Trophoblast cell (in vitro differentiated cells and primary cell): ENCODE data around the gene MMP17.

Experiments
- DNase-seq, 2 donors: peaks; one replicate each; pipeline ENCODE4 v3.0.0-alpha.2; 2016
- H2AFZ ChIP-seq: 2 replicates; pipeline ENCODE4 v1.6.1; 2013; ENCODE audit warnings: low read length, moderate library complexity, mild to moderate bottlenecking; ENCODE audit not compliant: insufficient read depth, poor library complexity
- H2AK5ac ChIP-seq: 2 replicates; pipeline ENCODE4 v1.6.1; 2013; ENCODE audit warnings: mild to moderate bottlenecking, low read length
- H2BK120ac ChIP-seq: 2 replicates; pipeline ENCODE4 v1.6.1; 2013; ENCODE audit warnings: low read length, mild to moderate bottlenecking, moderate library complexity; ENCODE audit not compliant: insufficient read depth, poor library complexity
- H2BK12ac ChIP-seq: 2 replicates; pipeline ENCODE4 v1.6.1; 2013; ENCODE audit warnings: mild to moderate bottlenecking, low read length, moderate library complexity
- H2BK5ac ChIP-seq: 2 replicates; pipeline ENCODE4 v1.6.1; 2013; ENCODE audit warnings: low read length, low read depth, moderate library complexity, mild to moderate bottlenecking; ENCODE audit not compliant: poor library complexity
- H3K14ac ChIP-seq: 2 replicates; pipeline ENCODE4 v1.6.1; 2013; ENCODE audit warnings: mild to moderate bottlenecking, low read length
- H3K18ac ChIP-seq: 2 replicates; pipeline ENCODE4 v1.6.1; 2013; ENCODE audit warnings: mild to moderate bottlenecking, low read length
- H3K23ac ChIP-seq: 2 replicates; pipeline ENCODE4 v1.6.1; 2013; ENCODE audit warnings: low read length
- H3K27ac ChIP-seq: 2 replicates; pipeline ENCODE4 v1.5.1; 2013; ENCODE audit warnings: low read depth, mild to moderate bottlenecking, inconsistent platforms, low read length, moderate library complexity
- H3K27me3 ChIP-seq: 2 replicates; pipeline ENCODE4 v1.6.1; 2013; ENCODE audit warnings: inconsistent platforms, mild to moderate bottlenecking, low read length, moderate library complexity; ENCODE audit not compliant: insufficient read depth
- H3K36me3 ChIP-seq, 2 experiments: 1 replicate in 1 of 2; 2 replicates in 1 of 2; pipeline ENCODE4 v1.6.1; 2013; ENCODE audit warnings: low read length in 2 of 2, mild to moderate bottlenecking in 2 of 2, moderate library complexity in 1 of 2; ENCODE audit not compliant: insufficient read depth in 2 of 2, control insufficient read depth in 1 of 2
- H3K4ac ChIP-seq: 2 replicates; pipeline ENCODE4 v1.6.1; 2013; ENCODE audit warnings: low read depth, mild to moderate bottlenecking, low read length, moderate library complexity
- H3K4me1 ChIP-seq, 2 experiments: 1 replicate in 1 of 2; 2 replicates in 1 of 2; pipeline ENCODE4 v1.6.1; 2013; ENCODE audit warnings: low read length in 2 of 2, mild to moderate bottlenecking in 2 of 2, moderate library complexity in 1 of 2; ENCODE audit not compliant: insufficient read depth in 2 of 2, control insufficient read depth in 1 of 2
- H3K4me2 ChIP-seq: 2 replicates; pipeline ENCODE4 v1.6.1; 2013; ENCODE audit warnings: inconsistent platforms, mild to moderate bottlenecking, low read length, moderate library complexity
- H3K4me3 ChIP-seq: 2 replicates; pipeline ENCODE4 v1.5.1; 2013; ENCODE audit warnings: mild to moderate bottlenecking, low read depth, low read length, inconsistent platforms
- H3K79me1 ChIP-seq: one replicate; pipeline ENCODE4 v1.6.1; 2013; ENCODE audit warnings: low read length
- H3K79me2 ChIP-seq: 2 replicates; pipeline ENCODE4 v1.6.1; 2013; ENCODE audit warnings: low read length, mild to moderate bottlenecking; ENCODE audit not compliant: control insufficient read depth, insufficient read depth, poor library complexity
- H3K9ac ChIP-seq: 2 replicates; pipeline ENCODE4 v1.6.1; 2013; ENCODE audit warnings: mild to moderate bottlenecking, low read length
- H3K9me3 ChIP-seq: 2 replicates; pipeline ENCODE4 v1.6.1; 2013; ENCODE audit warnings: low read depth, mild to moderate bottlenecking, control low read depth, inconsistent platforms, low read length; ENCODE audit not compliant: insufficient read depth
- H4K12ac ChIP-seq: 2 replicates; pipeline ENCODE4 v1.6.1; 2013; ENCODE audit warnings: low read depth, mild to moderate bottlenecking, low read length, moderate library complexity
- H4K8ac ChIP-seq: 2 replicates; pipeline ENCODE4 v1.6.1; 2013; ENCODE audit warnings: low read depth, mild to moderate bottlenecking, low read length, moderate library complexity
- H4K91ac ChIP-seq: one replicate; pipeline ENCODE4 v1.6.1; 2013; ENCODE audit warnings: low read depth, mild to moderate bottlenecking, low read length, moderate library complexity
- WGBS: extraction: QIAGEN DNeasy Blood & Tissue Kit; methylation state at CpG from one replicate; pipeline ENCODE4 v1.1.7; 2013; ENCODE audit warnings: missing lambda C conversion rate; ENCODE audit not compliant: insufficient read length, insufficient coverage; ENCODE audit errors: extremely low coverage; 5-methylcytosine and 5-hydroxymethylcytosine counted together

MMP17 gene

GRCh38 chr12:131844140-131844539, 15.9 kb downstream of the MMP17 start:
- H2BK12ac ChIP-seq: no peak overlapping the region
- H3K9me3 ChIP-seq: no peaks in the 10 kb centered on the region
- no peak overlapping the region for H3K18ac ChIP-seq
- no peak overlapping the region for H4K12ac ChIP-seq
- no peak overlapping the region for H2BK120ac ChIP-seq
- H3K4ac ChIP-seq: no peak overlapping the region
- no peak overlapping the region for H4K91ac ChIP-seq
- peaks cover 4 to 6% of the 10 kb centered on the region in 2 experiments for H3K36me3 ChIP-seq
- no peak overlapping the region for H3K27ac ChIP-seq
- no peak overlapping the region for H3K4me3 ChIP-seq
- H2AFZ ChIP-seq: no peak overlapping the region
- H3K79me1 ChIP-seq: no peaks in the 10 kb centered on the region
- no peak overlapping the region for H3K14ac ChIP-seq
- no peak overlapping the region for H3K4me2 ChIP-seq
- no CpG with 5 or more reads among the region's 11 CpGs for WGBS
- no peak for DNase-seq
- H2AK5ac ChIP-seq: no peak overlapping the region
- H3K79me2 ChIP-seq: no peaks in the 10 kb centered on the region
- no peak overlapping the region for H3K9ac ChIP-seq
- H2BK5ac ChIP-seq: no peak overlapping the region
- H3K27me3 ChIP-seq: no peaks in the 10 kb centered on the region
- H3K23ac ChIP-seq: no peak overlapping the region
- no peak overlapping the region for H4K8ac ChIP-seq
- H3K4me1 ChIP-seq: peaks cover 0 to 2% of the 10 kb centered on the region in 2 experiments

- no CpG with 5 or more reads among the region's 25 CpGs for WGBS
- no peaks in the 10 kb centered on the region for H3K9me3 ChIP-seq
- peaks cover 0 to 2% of the 10 kb centered on the region in 2 experiments for H3K4me1 ChIP-seq
- no peak overlapping the region for H3K4me3 ChIP-seq
- H4K8ac ChIP-seq: no peak overlapping the region
- no peak overlapping the region for H3K18ac ChIP-seq
- H3K23ac ChIP-seq: no peak overlapping the region
- no peak overlapping the region for H2BK12ac ChIP-seq
- H3K27me3 ChIP-seq: no peaks in the 10 kb centered on the region
- H2AK5ac ChIP-seq: no peak overlapping the region
- no peak overlapping the region for H2BK5ac ChIP-seq
- H3K79me2 ChIP-seq: no peaks in the 10 kb centered on the region
- no peak overlapping the region for H4K91ac ChIP-seq
- H3K4me2 ChIP-seq: no peak overlapping the region
- no peak overlapping the region for H3K14ac ChIP-seq
- no peak overlapping the region for H4K12ac ChIP-seq
- no peak overlapping the region for H2BK120ac ChIP-seq
- no peak overlapping the region for H3K9ac ChIP-seq
- H3K4ac ChIP-seq: no peak overlapping the region
- no peak overlapping the region for H3K27ac ChIP-seq
- no peaks in the 10 kb centered on the region for H3K79me1 ChIP-seq
- H3K36me3 ChIP-seq: peaks cover 4 to 6% of the 10 kb centered on the region in 2 experiments
- DNase-seq: no peak
- no peak overlapping the region for H2AFZ ChIP-seq
Measured at GRCh38 chr12:131844656-131845055, 16.5 kb downstream of the MMP17 start.

- no CpG with 5 or more reads among the region's 29 CpGs for WGBS
- no peaks in the 10 kb centered on the region for H3K79me2 ChIP-seq
- H3K4me3 ChIP-seq: no peak overlapping the region
- no peak overlapping the region for H3K4ac ChIP-seq
- H2AK5ac ChIP-seq: no peak overlapping the region
- H4K12ac ChIP-seq: no peak overlapping the region
- peaks cover 0 to 2% of the 10 kb centered on the region in 2 experiments for H3K4me1 ChIP-seq
- no peaks in the 10 kb centered on the region for H3K9me3 ChIP-seq
- no peak overlapping the region for H4K8ac ChIP-seq
- no peaks in the 10 kb centered on the region for H3K79me1 ChIP-seq
- H3K27me3 ChIP-seq: no peaks in the 10 kb centered on the region
- H3K4me2 ChIP-seq: no peak overlapping the region
- H2BK12ac ChIP-seq: no peak overlapping the region
- peaks cover 4 to 6% of the 10 kb centered on the region in 2 experiments for H3K36me3 ChIP-seq
- H2BK5ac ChIP-seq: no peak overlapping the region
- H2AFZ ChIP-seq: no peak overlapping the region
- no peak overlapping the region for H3K27ac ChIP-seq
- H4K91ac ChIP-seq: no peak overlapping the region
- H3K23ac ChIP-seq: no peak overlapping the region
- H2BK120ac ChIP-seq: no peak overlapping the region
- DNase-seq: no peak
- no peak overlapping the region for H3K14ac ChIP-seq
- H3K9ac ChIP-seq: no peak overlapping the region
- no peak overlapping the region for H3K18ac ChIP-seq
Measured at GRCh38 chr12:131845121-131845520, 16.9 kb downstream of the MMP17 start.

GRCh38 chr12:131847456-131847855, 19.3 kb downstream of the MMP17 start:
- WGBS: no CpG with 5 or more reads among the region's 10 CpGs

More at GRCh38 chr12:131847456-131847855, 19.3 kb downstream of the MMP17 start:
- Histone ChIP-seq H2AK5ac (no peak overlapping the region), H3K27ac (no peak overlapping the region), H3K27me3 (no peaks in the 10 kb centered on the region), H3K79me1 (no peaks in the 10 kb centered on the region), H4K91ac (no peak overlapping the region), H4K12ac (no peak overlapping the region), H3K4me3 (no peak overlapping the region), H3K79me2 (no peaks in the 10 kb centered on the region), H3K4ac (no peak overlapping the region), H2BK120ac (no peak overlapping the region), H3K18ac (no peak overlapping the region), H2BK5ac (no peak overlapping the region), H3K9ac (no peak overlapping the region), H4K8ac (no peak overlapping the region), H3K23ac (no peak overlapping the region), H3K4me2 (no peak overlapping the region), H2BK12ac (no peak overlapping the region), H2AFZ (no peak overlapping the region), H3K36me3 (peaks cover 4 to 6% of the 10 kb centered on the region in 2 experiments), H3K4me1 (no peaks in the 10 kb centered on the region), H3K9me3 (no peaks in the 10 kb centered on the region), H3K14ac (no peak overlapping the region)
- DNase-seq: no peak
